Esophagus squamous epithelium (tissue), 4 donors: Measurements from ENCODE around the gene TMCC3.

Source experiments
- POLR2A ChIP-seq, 4 donors: fragments of 450-650 bp; IDR thresholded peaks; one replicate each; pipeline ENCODE4 v1.6.1; 2017; ENCODE audit warnings: antibody characterized with exemption in 4 of 4, mild to moderate bottlenecking in 4 of 4, moderate library complexity in 3 of 4
- TF ChIP-seq, protein P1 (sequence below), 6 experiments: fragments of 450-650 bp in 4 of 6; fragments of 200-600 bp in 2 of 6; sonication (generic) in 2 of 6; IDR thresholded peaks; one replicate each; pipeline ENCODE4 v1.5.1; 2016 to 2019; ENCODE audit warnings: antibody characterized with exemption in 6 of 6, mild to moderate bottlenecking in 4 of 6, moderate library complexity in 4 of 6

DNA sequence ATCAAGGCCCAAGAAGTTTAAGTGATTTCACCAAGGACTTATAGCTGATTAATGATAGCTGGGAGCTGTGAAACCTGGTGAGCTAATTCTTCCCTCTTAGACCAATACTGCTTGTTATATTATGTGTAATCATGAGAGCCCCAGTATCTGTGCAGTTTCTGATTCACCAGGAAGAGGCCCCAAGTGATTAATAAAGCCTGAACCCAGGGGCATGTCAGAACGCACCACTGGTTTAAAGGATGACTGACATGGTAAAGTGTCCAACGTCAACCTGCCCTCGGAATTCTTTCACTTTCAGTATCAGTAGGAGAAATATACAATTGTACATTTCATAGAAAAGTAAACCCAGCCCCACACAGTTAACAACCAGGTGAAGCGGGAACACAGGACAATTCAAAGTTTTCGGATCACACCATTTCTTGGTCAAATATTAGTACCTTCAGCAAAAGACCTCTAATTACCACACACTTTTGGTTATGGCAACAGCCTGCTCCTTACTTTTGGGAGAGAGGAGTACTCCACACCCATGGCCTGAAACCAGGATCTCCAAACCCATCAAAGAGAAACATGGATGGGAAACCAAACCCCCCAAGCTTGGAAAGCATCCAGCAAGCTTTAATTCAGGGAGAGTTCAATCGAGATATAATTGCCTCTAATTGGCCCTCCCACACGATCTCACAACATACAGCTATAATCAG, 28.5 kb downstream of the TMCC3 start:
- TF ChIP-seq, protein P1, sequence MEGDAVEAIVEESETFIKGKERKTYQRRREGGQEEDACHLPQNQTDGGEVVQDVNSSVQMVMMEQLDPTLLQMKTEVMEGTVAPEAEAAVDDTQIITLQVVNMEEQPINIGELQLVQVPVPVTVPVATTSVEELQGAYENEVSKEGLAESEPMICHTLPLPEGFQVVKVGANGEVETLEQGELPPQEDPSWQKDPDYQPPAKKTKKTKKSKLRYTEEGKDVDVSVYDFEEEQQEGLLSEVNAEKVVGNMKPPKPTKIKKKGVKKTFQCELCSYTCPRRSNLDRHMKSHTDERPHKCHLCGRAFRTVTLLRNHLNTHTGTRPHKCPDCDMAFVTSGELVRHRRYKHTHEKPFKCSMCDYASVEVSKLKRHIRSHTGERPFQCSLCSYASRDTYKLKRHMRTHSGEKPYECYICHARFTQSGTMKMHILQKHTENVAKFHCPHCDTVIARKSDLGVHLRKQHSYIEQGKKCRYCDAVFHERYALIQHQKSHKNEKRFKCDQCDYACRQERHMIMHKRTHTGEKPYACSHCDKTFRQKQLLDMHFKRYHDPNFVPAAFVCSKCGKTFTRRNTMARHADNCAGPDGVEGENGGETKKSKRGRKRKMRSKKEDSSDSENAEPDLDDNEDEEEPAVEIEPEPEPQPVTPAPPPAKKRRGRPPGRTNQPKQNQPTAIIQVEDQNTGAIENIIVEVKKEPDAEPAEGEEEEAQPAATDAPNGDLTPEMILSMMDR (IDR thresholded peaks at IDR 0.05) = no peak
- TF ChIP-seq POLR2A (IDR thresholded peaks at IDR 0.05) = no peak
